ENCODE measurements around the gene GRIA4. TPM values are rescaled to one million over a fixed set of nuclear protein-coding genes. Genes with fewer than 3 reads are reported as not detected.
A peak's percentile ranks its signal among the peaks of the same experiment; 100 is the strongest.
"Not testable (repeated sequence)": the region's sequence is repeated elsewhere in the genome, so short reads cannot be mapped to it uniquely, and the experiment has no call there.

GRIA4 gene
- total and polyA plus RNA-seq, 4 donors = 0.38 to 3.7 TPM; not detected in 2

DNA sequence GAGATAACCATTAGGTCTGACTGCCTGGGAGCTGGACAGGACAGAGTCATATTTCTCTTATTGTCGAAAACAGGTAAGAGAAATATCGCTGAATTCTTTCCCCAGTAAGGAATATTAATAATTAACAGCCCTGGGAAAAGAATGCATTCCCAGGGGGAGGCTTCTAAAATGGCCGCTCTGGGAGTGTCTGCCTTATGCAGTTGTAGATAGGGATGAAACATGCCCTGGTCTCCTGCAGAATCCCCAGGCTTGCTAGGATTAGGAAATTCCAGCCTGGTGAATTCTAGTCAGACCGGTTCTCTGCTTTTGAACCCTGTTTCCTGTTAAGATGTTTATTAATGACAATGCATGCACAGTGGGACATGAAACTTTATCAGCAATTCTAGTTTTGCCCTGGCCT, 393.2 kb downstream of the GRIA4 start:
- 91 to 93% methylated on average over 4 of the region's 4 CpGs for WGBS, 2 donors
- intact Hi-C loops (cut with DNase I); H3K4me1 ChIP-seq (ENCODE audit: control insufficient read depth in 1 of 2, insufficient read depth in 2 of 2, low read length in 2 of 2); ATAC-seq (ENCODE audit: low FRiP score); H3K4me3 ChIP-seq (ENCODE audit: low read length in 2 of 2); DNase-seq; H3K36me3 ChIP-seq (ENCODE audit: control insufficient read depth in 1 of 2, insufficient read depth in 2 of 2, low read length in 1 of 2); H3K27me3 ChIP-seq (ENCODE audit: control insufficient read depth in 1 of 2, insufficient read depth in 2 of 2, low read length in 1 of 2); H3K27ac ChIP-seq (ENCODE audit: low read depth in 1 of 2, low read length in 2 of 2); H3K9me3 ChIP-seq (ENCODE audit: control insufficient read depth, low read length): not testable (repeated sequence)

DNA sequence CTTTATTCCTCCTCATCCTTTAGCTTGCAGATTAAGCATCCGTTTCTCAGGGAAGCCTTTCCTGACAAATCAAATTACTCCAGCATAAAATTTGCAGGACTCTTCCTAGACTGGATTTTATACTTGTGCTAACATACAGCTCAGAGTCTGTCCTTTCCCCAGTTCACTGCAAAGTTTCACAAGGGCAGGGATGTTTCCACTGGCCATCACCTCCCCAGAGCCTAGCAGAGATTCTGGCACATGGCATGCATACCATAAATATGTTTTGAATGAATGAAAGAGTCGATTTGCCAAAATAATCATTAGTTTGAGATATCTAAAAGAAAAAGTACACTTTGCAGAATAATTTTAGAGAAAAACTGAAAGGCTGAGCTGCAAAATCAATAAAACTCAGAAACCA, 401.6 kb downstream of the GRIA4 start:
- no peak overlapping the region for H3K27ac ChIP-seq (ENCODE audit: low read depth in 1 of 2, low read length in 2 of 2)
- H3K27me3 ChIP-seq (ENCODE audit: control insufficient read depth in 1 of 2, insufficient read depth in 2 of 2, low read length in 1 of 2) = no peaks in the 10 kb centered on the region
- H3K4me1 ChIP-seq (ENCODE audit: control insufficient read depth in 1 of 2, insufficient read depth in 2 of 2, low read length in 2 of 2) = peaks cover 2 to 8% of the 10 kb centered on the region in 2 donors
- no peak for ATAC-seq (ENCODE audit: low FRiP score)
- peaks cover 3 to 7% of the 10 kb centered on the region in 2 donors for H3K36me3 ChIP-seq (ENCODE audit: control insufficient read depth in 1 of 2, insufficient read depth in 2 of 2, low read length in 1 of 2)
- H3K9me3 ChIP-seq (ENCODE audit: control insufficient read depth, low read length) = no peaks in the 10 kb centered on the region
- DNase-seq = no peak
- intact Hi-C loops (cut with DNase I) = no loop called here
- 12 to 14% methylated on average over 2 of the region's 2 CpGs for WGBS, 2 donors
- no peak overlapping the region for H3K4me3 ChIP-seq (ENCODE audit: low read length in 2 of 2)

DNA sequence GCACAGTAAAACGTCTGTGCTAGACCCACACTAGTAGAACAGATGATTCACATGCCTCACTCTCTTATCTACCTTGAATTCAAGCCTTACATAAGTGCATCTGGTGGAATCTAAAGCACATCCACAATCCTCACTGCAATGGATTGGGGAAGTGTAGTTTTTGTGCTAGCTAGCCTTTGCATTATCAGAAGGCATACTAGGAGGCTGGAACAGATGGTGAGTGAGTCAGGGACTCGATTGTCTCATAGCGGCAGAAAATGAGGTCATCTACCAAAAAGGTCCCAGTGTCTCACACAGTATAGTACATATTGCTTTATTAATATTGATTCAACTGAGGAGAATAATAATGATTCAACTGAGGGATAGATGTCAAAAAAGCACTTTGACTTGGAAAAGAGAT, 402.9 kb downstream of the GRIA4 start:
- peaks cover 3 to 7% of the 10 kb centered on the region in 2 donors for H3K36me3 ChIP-seq (ENCODE audit: control insufficient read depth in 1 of 2, insufficient read depth in 2 of 2, low read length in 1 of 2)
- H3K4me1 ChIP-seq (ENCODE audit: control insufficient read depth in 1 of 2, insufficient read depth in 2 of 2, low read length in 2 of 2) = peaks cover 2 to 8% of the 10 kb centered on the region in 2 donors
- no peaks in the 10 kb centered on the region for H3K9me3 ChIP-seq (ENCODE audit: control insufficient read depth, low read length)
- intact Hi-C loops (cut with DNase I) = no loop called here
- H3K4me3 ChIP-seq (ENCODE audit: low read length in 2 of 2) = no peak overlapping the region
- H3K27me3 ChIP-seq (ENCODE audit: control insufficient read depth in 1 of 2, insufficient read depth in 2 of 2, low read length in 1 of 2) = no peaks in the 10 kb centered on the region
- DNase-seq (no peak), ATAC-seq (ENCODE audit: low FRiP score) (no peak)
- H3K27ac ChIP-seq (ENCODE audit: low read depth in 1 of 2, low read length in 2 of 2) = no peak overlapping the region
- WGBS, 2 donors = 25 to 28% methylated on average over 3 of the region's 3 CpGs

DNA sequence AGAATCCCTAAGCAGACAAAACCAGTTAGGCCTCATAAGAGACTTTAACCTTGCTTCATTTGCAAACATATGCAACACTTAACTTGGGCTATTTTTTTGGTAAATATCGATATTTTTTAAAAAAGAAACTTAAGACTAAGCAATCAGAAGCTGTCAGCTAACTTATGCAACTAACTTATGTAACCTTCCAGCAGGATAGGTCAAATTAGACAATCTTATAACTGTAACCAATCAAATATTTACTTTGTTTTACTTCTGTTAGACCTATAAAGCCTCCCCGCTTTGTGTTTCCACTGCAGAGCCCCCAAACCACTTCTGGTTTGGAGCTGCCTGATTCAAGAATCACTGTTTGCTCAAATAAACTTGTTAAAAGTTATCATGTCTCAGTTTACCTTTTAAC, 404.2 kb downstream of the GRIA4 start:
- DNase-seq (no peak), ATAC-seq (ENCODE audit: low FRiP score) (no peak)
- WGBS, 2 donors = 98 to 100% methylated on average over 2 of the region's 2 CpGs
- Histone ChIP-seq H3K27me3 (ENCODE audit: control insufficient read depth in 1 of 2, insufficient read depth in 2 of 2, low read length in 1 of 2) (no peaks in the 10 kb centered on the region), H3K36me3 (ENCODE audit: control insufficient read depth in 1 of 2, insufficient read depth in 2 of 2, low read length in 1 of 2) (peaks cover 3 to 7% of the 10 kb centered on the region in 2 donors), H3K27ac (ENCODE audit: low read depth in 1 of 2, low read length in 2 of 2) (no peak overlapping the region), H3K4me1 (ENCODE audit: control insufficient read depth in 1 of 2, insufficient read depth in 2 of 2, low read length in 2 of 2) (peaks cover 2 to 8% of the 10 kb centered on the region in 2 donors), H3K4me3 (ENCODE audit: low read length in 2 of 2) (no peak overlapping the region), H3K9me3 (ENCODE audit: control insufficient read depth, low read length) (no peaks in the 10 kb centered on the region)
- intact Hi-C loops (cut with DNase I) = no loop called here

DNA sequence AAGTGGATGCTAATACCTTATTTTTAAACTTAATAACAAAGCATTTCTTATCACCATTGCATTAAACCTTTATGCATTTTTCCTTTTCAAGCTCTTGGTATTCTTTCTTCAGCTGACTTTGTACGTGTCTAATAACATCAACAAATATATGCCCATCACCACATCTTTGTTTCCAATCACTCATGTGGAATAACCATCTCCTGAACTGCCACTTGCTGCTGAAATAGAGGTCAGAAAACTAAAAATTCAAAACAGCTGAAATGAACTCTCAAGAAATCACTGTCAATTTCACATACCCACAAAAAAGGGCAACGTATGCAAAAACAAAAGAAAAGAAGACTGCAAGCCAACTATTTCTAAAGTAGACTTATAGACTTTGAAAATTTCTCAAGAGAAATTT, 404.7 kb downstream of the GRIA4 start:
- Histone ChIP-seq H3K27ac (ENCODE audit: low read depth in 1 of 2, low read length in 2 of 2) (no peak overlapping the region), H3K4me3 (ENCODE audit: low read length in 2 of 2) (no peak overlapping the region), H3K36me3 (ENCODE audit: control insufficient read depth in 1 of 2, insufficient read depth in 2 of 2, low read length in 1 of 2) (peaks cover 3 to 4% of the 10 kb centered on the region in 2 donors), H3K4me1 (ENCODE audit: control insufficient read depth in 1 of 2, insufficient read depth in 2 of 2, low read length in 2 of 2) (peaks cover 2 to 11% of the 10 kb centered on the region in 2 donors), H3K9me3 (ENCODE audit: control insufficient read depth, low read length) (no peaks in the 10 kb centered on the region), H3K27me3 (ENCODE audit: control insufficient read depth in 1 of 2, insufficient read depth in 2 of 2, low read length in 1 of 2) (no peaks in the 10 kb centered on the region)
- no peak for DNase-seq
- WGBS, 2 donors = 75 to 76% methylated on average over 2 of the region's 2 CpGs
- intact Hi-C loops (cut with DNase I) = no loop called here
- ATAC-seq (ENCODE audit: low FRiP score) = no peak

DNA sequence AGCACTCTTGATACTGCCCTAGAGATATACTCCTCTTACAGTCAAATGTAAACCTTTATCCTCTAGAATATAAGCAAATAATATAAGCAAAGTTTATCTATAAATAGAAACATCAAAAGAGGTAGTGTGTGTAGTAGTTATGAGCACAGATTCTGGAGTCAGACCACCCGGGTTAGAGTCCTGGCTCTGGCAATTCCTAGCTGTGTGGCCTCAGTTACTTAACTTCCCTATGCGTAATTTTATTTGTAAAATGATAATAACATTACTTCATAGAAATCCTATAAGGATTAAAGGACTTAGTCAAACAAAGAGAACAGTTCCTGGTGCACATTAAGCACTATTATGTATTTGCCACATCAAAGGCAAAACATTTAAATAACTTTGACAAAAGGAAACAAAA, 405.2 kb downstream of the GRIA4 start:
- Histone ChIP-seq H3K36me3 (ENCODE audit: control insufficient read depth in 1 of 2, insufficient read depth in 2 of 2, low read length in 1 of 2) (peaks cover 3% of the 10 kb centered on the region in 2 donors), H3K9me3 (ENCODE audit: control insufficient read depth, low read length) (no peaks in the 10 kb centered on the region), H3K4me3 (ENCODE audit: low read length in 2 of 2) (no peak overlapping the region), H3K27me3 (ENCODE audit: control insufficient read depth in 1 of 2, insufficient read depth in 2 of 2, low read length in 1 of 2) (no peaks in the 10 kb centered on the region), H3K4me1 (ENCODE audit: control insufficient read depth in 1 of 2, insufficient read depth in 2 of 2, low read length in 2 of 2) (peaks cover 2 to 11% of the 10 kb centered on the region in 2 donors), H3K27ac (ENCODE audit: low read depth in 1 of 2, low read length in 2 of 2) (no peak overlapping the region)
- DNase-seq (no peak), ATAC-seq (ENCODE audit: low FRiP score) (no peak)
- intact Hi-C loops (cut with DNase I) = no loop called here
- 76 to 85% methylated on average over 2 of the region's 2 CpGs for WGBS, 2 donors

DNA sequence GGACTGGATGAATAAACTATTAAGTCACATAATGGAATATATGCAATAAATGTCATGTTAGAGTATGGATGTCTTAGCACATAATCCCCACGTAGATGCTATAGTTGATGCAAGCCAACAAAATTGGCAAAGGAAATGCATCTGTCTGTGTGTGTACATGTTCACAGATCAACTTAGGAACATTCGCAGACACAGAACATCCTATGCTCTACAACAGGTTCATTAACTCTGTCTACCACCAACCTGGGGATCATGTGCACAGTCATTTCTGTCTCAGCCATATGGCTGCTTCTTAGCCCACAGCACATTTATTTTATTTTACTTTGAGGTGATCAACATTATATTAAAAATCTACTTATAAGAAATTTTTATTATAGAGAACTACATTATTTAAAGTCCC, 407.2 kb downstream of the GRIA4 start:
- no peak for ATAC-seq (ENCODE audit: low FRiP score)
- Histone ChIP-seq H3K27me3 (ENCODE audit: control insufficient read depth in 1 of 2, insufficient read depth in 2 of 2, low read length in 1 of 2) (no peaks in the 10 kb centered on the region), H3K4me1 (ENCODE audit: control insufficient read depth in 1 of 2, insufficient read depth in 2 of 2, low read length in 2 of 2) (peaks cover 2 to 7% of the 10 kb centered on the region in 2 donors), H3K9me3 (ENCODE audit: control insufficient read depth, low read length) (no peaks in the 10 kb centered on the region), H3K36me3 (ENCODE audit: control insufficient read depth in 1 of 2, insufficient read depth in 2 of 2, low read length in 1 of 2) (no peaks in the 10 kb centered on the region), H3K4me3 (ENCODE audit: low read length in 2 of 2) (no peak overlapping the region), H3K27ac (ENCODE audit: low read depth in 1 of 2, low read length in 2 of 2) (no peak overlapping the region)
- intact Hi-C loops (cut with DNase I) = no loop called here
- DNase-seq = no peak
- WGBS, 2 donors = 89 to 92% methylated on average over 2 of the region's 2 CpGs

DNA sequence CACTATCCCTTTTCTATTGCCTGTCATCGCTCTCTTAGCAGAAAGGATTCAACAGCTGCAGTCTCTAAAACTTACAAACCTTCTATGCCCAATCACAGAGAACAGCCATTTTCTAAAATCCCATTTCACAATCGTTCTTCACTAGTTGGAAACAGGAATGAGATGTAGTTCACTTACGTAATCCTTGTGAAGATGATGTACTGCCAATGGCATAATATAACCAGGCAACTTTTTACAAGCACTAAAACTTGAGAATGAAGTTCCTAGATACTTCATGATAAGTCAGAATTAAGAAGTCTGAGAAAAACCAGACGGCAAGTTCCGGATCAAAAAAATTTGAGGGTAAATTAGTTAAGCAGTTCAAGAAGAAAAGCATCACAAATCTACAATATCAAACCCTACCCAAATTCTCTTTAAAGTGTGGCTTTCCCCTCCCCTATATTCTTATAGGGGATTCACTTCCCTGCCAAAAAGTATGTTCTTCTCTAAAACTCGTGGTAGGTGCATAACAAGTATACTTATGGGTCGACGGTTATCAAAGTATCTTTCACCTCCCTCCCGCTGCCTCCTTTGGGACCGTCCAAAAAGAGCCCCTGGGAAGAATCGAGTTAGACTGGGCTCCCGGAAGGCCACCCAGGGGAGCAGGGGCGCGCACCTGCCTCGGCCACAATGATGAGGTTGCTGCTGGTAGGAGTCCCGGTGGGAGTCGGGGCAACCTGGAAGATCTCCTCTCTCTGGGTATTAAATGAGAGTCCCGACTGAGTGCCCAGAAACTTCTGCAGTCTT, 411.5 kb downstream of the GRIA4 start:
- Histone ChIP-seq H3K27me3 (ENCODE audit: control insufficient read depth in 1 of 2, insufficient read depth in 2 of 2, low read length in 1 of 2) (no peaks in the 10 kb centered on the region), H3K4me3 (ENCODE audit: low read length in 2 of 2) (peak overlapping the region; percentile 59 to 69), H3K27ac (ENCODE audit: low read depth in 1 of 2, low read length in 2 of 2) (no peak overlapping the region), H3K9me3 (ENCODE audit: control insufficient read depth, low read length) (no peaks in the 10 kb centered on the region), H3K36me3 (ENCODE audit: control insufficient read depth in 1 of 2, insufficient read depth in 2 of 2, low read length in 1 of 2) (no peaks in the 10 kb centered on the region), H3K4me1 (ENCODE audit: control insufficient read depth in 1 of 2, insufficient read depth in 2 of 2, low read length in 2 of 2) (peaks cover 0 to 3% of the 10 kb centered on the region in 2 donors)
- intact Hi-C loops (cut with DNase I) = loop anchor here in 1 of 2 donors (5.0 kb wide), 1 partner anchor 56 kb away; the partner anchor contains the start of genes AASDHPPT and KBTBD3
- peak; percentile 4 for ATAC-seq (ENCODE audit: low FRiP score)
- 13 to 14% methylated on average over 18 of the region's 18 CpGs for WGBS, 2 donors
- no peak for DNase-seq

Measured in aorta (tissue), 5 donors.